H4 (cell line): Measurements from ENCODE around the gene OR13C9. TPM values are rescaled to one million over a fixed set of nuclear protein-coding genes. Genes with fewer than 3 reads are reported as not detected.
"Not testable (repeated sequence)": the region's sequence is repeated elsewhere in the genome, so short reads cannot be mapped to it uniquely, and the experiment has no call there.

Experiments
- DNase-seq: peaks from one replicate; pipeline ENCODE4 v3.0.0-alpha.2; 2015; ENCODE audit warnings: low spot score
- total RNA-seq: library from RNA; depleted of rRNA; stranded (reverse); fragments of >200 nt; shearing (Covaris generic); gene quantifications from 2 replicates; pipeline ENCODE4 v1.2.3, GENCODE V29; 2014; rRNA removed

The OR13C9 gene, protein sequence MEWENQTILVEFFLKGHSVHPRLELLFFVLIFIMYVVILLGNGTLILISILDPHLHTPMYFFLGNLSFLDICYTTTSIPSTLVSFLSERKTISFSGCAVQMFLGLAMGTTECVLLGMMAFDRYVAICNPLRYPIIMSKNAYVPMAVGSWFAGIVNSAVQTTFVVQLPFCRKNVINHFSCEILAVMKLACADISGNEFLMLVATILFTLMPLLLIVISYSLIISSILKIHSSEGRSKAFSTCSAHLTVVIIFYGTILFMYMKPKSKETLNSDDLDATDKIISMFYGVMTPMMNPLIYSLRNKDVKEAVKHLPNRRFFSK
- total RNA-seq = not detected in 2 replicates

DNA sequence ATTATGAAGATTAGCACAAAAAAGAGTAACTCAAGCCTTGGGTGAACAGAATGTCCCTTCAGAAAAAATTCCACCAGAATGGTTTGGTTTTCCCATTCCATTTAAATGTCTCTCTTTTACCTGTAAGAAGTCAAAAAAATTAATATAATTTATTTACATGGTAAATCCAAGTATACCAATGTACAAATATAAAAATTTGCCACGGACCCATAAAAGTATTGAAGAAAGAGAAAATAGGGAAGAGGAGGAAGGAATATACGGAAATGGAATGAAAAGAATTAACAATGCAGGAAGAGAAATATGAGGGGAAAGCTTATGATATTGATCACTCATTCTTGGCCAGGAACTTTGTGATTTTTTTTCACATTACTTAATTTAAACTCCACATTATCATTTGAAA lies at the start of gene OR13C9:
Gene OR13C9, minus strand, starts transcription at position 101 of the 400 bp plus-strand sequence. Its CDS starts 0 bp downstream, at position 101.
- no peak for DNase-seq

GRCh38 chr9:104658496-104659195 lies 40.6 kb upstream of the OR13C9 start:
- DNase-seq = no peak

- no peak for DNase-seq
Observed at GRCh38 chr9:104635456-104635855, 17.5 kb upstream of the OR13C9 start.

- no peak for DNase-seq
Observed at GRCh38 chr9:104633976-104634520, 16.0 kb upstream of the OR13C9 start.

DNA sequence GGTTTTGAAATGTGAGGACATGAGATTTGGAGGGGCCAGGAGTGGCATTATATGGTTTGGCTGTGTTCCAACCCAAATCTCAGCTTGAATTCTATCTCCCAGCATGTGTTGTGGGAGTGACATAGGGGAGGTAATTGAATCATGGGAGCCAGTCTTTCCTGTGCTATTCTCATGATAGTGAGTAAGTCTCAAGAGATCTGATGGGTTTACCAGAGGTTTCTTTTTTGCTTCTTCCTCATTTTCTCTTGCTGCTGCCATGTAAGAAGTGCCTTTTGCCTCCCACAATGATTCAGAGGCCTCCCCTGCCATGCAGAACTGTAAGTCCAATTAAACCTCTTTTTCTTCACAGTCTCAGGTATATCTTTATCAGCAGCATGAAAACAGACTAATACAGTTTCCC lies 8.0 kb upstream of the OR13C9 start:
- DNase-seq = not testable (repeated sequence)

- no peak for DNase-seq
Observed at GRCh38 chr9:104617418-104617817, 586 bp downstream of the OR13C9 start.

DNA sequence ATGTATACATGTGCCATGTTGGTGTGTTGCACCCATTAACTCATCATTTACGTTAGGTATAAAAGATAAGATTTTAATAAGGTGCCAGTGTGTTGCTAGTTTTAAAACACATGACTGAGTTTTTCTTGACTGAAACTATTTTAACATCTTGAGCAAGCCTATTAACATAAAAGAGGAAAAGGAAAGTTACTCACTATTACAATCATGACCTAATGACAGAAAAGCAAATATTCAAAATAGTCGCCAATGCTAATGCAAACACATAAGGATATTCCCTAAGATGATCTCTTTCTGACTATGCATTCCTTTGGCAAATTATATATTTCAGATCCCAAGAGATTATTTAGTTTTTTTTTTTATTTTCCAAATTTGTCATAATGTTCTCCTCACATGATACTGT lies 6.8 kb downstream of the OR13C9 start:
- no peak for DNase-seq

DNA sequence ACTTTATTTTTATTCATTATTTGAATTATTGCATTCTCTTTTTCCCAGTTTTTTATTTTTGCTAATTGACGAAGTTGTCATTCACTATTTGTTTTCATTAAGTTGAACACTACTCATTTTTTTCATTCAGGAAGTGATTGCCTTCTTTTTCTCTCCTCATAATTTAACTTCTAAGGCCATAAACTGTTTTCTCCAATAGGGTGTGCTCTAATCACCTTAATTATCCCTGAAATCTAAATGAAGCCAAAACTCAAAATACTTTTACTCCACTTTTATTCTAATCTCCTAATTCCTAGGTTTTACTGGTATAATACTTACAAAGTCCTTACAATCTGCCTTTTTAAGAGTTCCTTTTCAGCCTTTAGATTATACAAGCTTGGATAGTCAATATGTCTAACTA lies 9.7 kb downstream of the OR13C9 start:
- DNase-seq = peak; percentile 5

- no peak for DNase-seq
Observed at GRCh38 chr9:104606152-104606551, 11.9 kb downstream of the OR13C9 start.

DNA sequence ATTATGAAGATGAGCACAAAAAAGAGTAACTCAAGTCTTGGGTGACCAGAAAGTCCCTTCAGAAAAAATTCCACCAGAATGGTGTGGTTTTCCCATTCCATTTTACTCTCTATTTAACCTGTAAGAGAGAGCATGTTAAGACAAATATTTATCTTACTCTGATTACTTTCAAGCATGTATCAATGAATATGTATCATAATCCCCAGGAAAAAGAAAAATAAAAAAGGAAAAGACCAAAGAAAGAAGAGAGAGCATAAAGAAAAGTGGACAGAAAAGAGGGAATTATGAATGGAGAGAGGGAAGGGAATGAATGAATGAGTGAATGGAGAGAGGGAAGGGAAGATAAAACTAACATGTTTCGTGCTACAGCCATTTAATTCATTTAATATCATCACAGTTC lies 12.5 kb downstream of the OR13C9 start, which contains the start of gene OR13C2:
Gene OR13C2, minus strand, starts transcription at position 101 of the 400 bp plus-strand sequence. Its CDS starts 0 bp downstream, at position 101.
- not testable (repeated sequence) for DNase-seq

- no peak for DNase-seq
Observed at GRCh38 chr9:104604801-104605200, 13.2 kb downstream of the OR13C9 start.

- not testable (repeated sequence) for DNase-seq
Observed at GRCh38 chr9:104599313-104599712, 18.7 kb downstream of the OR13C9 start, which contains the start of gene OR13C5. TSS of gene OR13C5 (minus strand) at chr9:104599413. CDS start at chr9:104599413, 0 bp downstream.

DNA sequence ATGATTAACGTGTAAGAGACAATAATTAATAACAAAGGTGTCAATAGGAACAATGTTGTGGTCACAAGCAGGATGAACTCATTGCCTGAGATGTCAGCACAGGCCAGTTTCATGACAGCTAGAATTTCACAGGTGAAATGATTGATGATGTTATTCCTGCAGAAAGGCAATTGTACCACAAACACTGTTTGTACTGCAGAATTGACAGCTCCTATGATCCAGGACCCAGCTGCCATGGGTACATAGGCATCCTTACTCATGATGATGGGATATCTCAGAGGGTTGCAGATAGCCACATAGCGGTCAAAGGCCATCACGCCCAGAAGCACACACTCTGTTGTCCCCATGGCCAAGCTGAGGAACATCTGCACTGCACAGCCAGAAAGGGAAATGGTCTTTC lies 19.3 kb downstream of the OR13C9 start:
- DNase-seq = not testable (repeated sequence)

GRCh38 chr9:104589626-104590025 lies 28.4 kb downstream of the OR13C9 start:
- DNase-seq = no peak

DNA sequence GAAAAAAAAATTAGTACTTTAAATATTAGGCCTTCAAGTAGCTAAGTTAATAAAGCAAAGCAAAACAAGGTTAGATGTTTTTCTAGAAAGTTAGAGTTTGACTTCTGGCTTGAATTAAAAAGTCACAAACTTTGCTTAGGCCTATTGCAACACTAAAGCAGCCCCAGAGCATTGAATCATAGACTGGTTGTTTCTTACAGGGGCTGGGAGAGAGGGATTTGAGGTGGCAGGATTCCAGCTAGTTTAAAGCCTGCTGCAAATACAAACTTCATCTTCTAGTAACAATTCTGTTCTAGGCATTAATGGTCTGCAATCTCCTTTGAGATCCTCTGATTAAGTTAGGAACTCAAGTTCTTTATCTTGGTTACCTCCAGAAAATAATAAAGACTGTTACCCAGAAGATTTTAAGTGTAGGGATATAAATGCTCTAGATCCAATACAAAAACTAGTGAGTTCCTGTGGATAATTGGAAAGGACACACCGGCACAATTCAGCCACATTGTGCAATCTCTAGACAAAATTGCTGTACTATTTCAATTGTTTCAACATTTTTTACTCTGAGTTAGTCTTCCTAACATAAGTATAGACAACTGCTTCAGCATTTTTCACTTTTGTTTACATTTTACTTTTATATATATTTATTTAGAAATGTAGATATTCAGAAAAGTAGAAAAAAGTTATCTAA lies 31.4 kb downstream of the OR13C9 start:
- DNase-seq = peak; percentile 48

DNA sequence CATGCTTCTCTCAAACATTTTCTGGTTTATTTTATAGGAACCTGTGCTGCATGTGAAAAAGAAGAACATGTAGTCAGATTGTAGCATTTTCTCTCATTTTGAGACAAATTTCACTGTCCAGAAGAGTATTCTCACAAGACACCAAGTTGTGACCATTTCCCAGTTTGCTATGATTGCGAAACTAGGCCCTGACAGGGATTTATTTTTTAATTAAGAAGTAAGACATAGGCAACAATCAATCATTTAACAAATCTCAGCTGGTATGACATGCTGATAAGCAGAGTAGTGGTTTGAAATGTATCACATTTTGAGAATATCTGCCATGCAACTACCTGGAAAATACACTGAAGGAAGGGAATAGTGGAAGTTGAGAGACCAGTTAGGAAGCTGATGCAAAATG lies 37.4 kb downstream of the OR13C9 start:
- DNase-seq = no peak

GRCh38 chr9:104577263-104577662 lies 40.7 kb downstream of the OR13C9 start:
- DNase-seq = no peak

DNA sequence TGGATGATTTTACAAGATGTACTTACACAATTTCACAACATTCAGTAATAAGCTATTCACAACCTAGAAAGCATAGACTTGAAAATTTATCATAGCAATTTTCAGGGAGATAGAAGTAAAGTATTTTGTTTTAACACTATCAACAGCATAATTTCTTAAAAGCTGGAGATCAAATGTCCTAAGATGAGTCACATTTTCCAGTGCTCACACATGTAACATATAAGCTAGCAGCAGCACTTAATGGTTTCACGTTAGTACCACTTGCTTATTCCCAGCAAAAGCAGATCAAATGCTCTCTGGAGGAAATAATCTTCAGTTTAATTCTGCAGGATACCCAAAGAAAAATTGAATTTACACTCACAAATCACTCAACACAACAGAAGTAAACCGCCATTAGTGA lies 42.5 kb downstream of the OR13C9 start:
- no peak for DNase-seq

GRCh38 chr9:104572612-104573011 lies 45.4 kb downstream of the OR13C9 start:
- no peak for DNase-seq

GRCh38 chr9:104568868-104569267 lies 49.1 kb downstream of the OR13C9 start, which contains the start of gene OR13C8:
TSS of gene OR13C8 (plus strand) at chr9:104569168. CDS start at chr9:104569168, 0 bp downstream.
- DNase-seq = no peak
